ENCODE measurements around the gene ANXA8L1. TPM values are rescaled to one million over a fixed set of nuclear protein-coding genes. Genes with fewer than 3 reads are reported as not detected.
"Not testable (repeated sequence)": the region's sequence is repeated elsewhere in the genome, so short reads cannot be mapped to it uniquely, and the experiment has no call there.

ANXA8L1 gene
- polyA plus RNA-seq, 3 donors = 0.31 to 2.7 (median 1.5) TPM

GRCh38 chr10:46398212-46398886 is 22.8 kb downstream of the ANXA8L1 start:
- H3K9ac ChIP-seq (ENCODE audit: insufficient read depth, low read length, poor library complexity, severe bottlenecking); H3K4me1 ChIP-seq (ENCODE audit: control insufficient read depth in 1 of 2, insufficient read depth in 2 of 2, low read length in 2 of 2); H3K79me2 ChIP-seq (ENCODE audit: insufficient read depth, low read length); H4K20me1 ChIP-seq (ENCODE audit: insufficient read depth, low read length); H3K4me1 Mint-ChIP-seq; H3K27ac Mint-ChIP-seq; H3K36me3 Mint-ChIP-seq; H2AFZ ChIP-seq (ENCODE audit: insufficient read depth, low read depth, low read length, poor library complexity, severe bottlenecking); intact Hi-C loops (cut with micrococcal nuclease); H3K27me3 ChIP-seq (ENCODE audit: control insufficient read depth in 2 of 2, insufficient read depth in 2 of 2, low read length in 2 of 2); H3K27ac ChIP-seq (ENCODE audit: low read depth in 1 of 2, low read length in 2 of 2); H3K9me3 ChIP-seq (replicated peaks in 1 of 2; ENCODE audit: control insufficient read depth in 1 of 2, insufficient read depth in 1 of 2, low read length in 2 of 2); H3K36me3 ChIP-seq (replicated peaks in 1 of 2; ENCODE audit: control insufficient read depth in 1 of 2, insufficient read depth in 2 of 2, low read length in 2 of 2); DNase-seq; H3K9me3 Mint-ChIP-seq; H3K4me2 ChIP-seq (replicated peaks; ENCODE audit: extremely low read depth, low read length, poor library complexity, severe bottlenecking): not testable (repeated sequence)
- H3K27me3 Mint-ChIP-seq (ENCODE audit: low read depth in 3 of 3) = peaks cover 2 to 20% (median 12%) of the 10 kb centered on the region in 3 donors
- TF ChIP-seq CTCF (IDR thresholded peaks at IDR 0.05) = peak; percentile 19
- peak overlapping the region in 1 of 2 donors; percentile 83 for H3K4me3 Mint-ChIP-seq
- peak overlapping the region in 1 of 3 experiments; percentile 39 for H3K4me3 ChIP-seq (replicated peaks in 1 of 3; ENCODE audit: low read depth in 2 of 3, low read length in 3 of 3)
- no CpG with 5 or more reads among the region's 35 CpGs for WGBS (ENCODE audit: insufficient coverage)

- H2AFZ ChIP-seq (ENCODE audit: insufficient read depth, low read depth, low read length, poor library complexity, severe bottlenecking); H3K79me2 ChIP-seq (ENCODE audit: insufficient read depth, low read length); H3K4me3 ChIP-seq (replicated peaks in 1 of 3; ENCODE audit: low read depth in 2 of 3, low read length in 3 of 3); H3K4me1 Mint-ChIP-seq; H3K9me3 ChIP-seq (replicated peaks in 1 of 2; ENCODE audit: control insufficient read depth in 1 of 2, insufficient read depth in 1 of 2, low read length in 2 of 2); H3K36me3 ChIP-seq (replicated peaks in 1 of 2; ENCODE audit: control insufficient read depth in 1 of 2, insufficient read depth in 2 of 2, low read length in 2 of 2); H3K9ac ChIP-seq (ENCODE audit: insufficient read depth, low read length, poor library complexity, severe bottlenecking); H3K27ac Mint-ChIP-seq; H3K36me3 Mint-ChIP-seq; DNase-seq; H4K20me1 ChIP-seq (ENCODE audit: insufficient read depth, low read length); intact Hi-C loops (cut with micrococcal nuclease); H3K27me3 ChIP-seq (ENCODE audit: control insufficient read depth in 2 of 2, insufficient read depth in 2 of 2, low read length in 2 of 2); H3K4me1 ChIP-seq (ENCODE audit: control insufficient read depth in 1 of 2, insufficient read depth in 2 of 2, low read length in 2 of 2); H3K27me3 Mint-ChIP-seq (ENCODE audit: low read depth in 3 of 3); H3K4me3 Mint-ChIP-seq; H3K27ac ChIP-seq (ENCODE audit: low read depth in 1 of 2, low read length in 2 of 2); H3K4me2 ChIP-seq (replicated peaks; ENCODE audit: extremely low read depth, low read length, poor library complexity, severe bottlenecking); H3K9me3 Mint-ChIP-seq: not testable (repeated sequence)
- WGBS (ENCODE audit: insufficient coverage) = no CpG with 5 or more reads among the region's 3 CpGs
Measured at GRCh38 chr10:46409556-46409955, 34.0 kb downstream of the ANXA8L1 start.

GRCh38 chr10:46411123-46411522 is 35.5 kb downstream of the ANXA8L1 start:
- H3K9me3 ChIP-seq (replicated peaks in 1 of 2; ENCODE audit: control insufficient read depth in 1 of 2, insufficient read depth in 1 of 2, low read length in 2 of 2); H4K20me1 ChIP-seq (ENCODE audit: insufficient read depth, low read length); DNase-seq; H3K27me3 ChIP-seq (ENCODE audit: control insufficient read depth in 2 of 2, insufficient read depth in 2 of 2, low read length in 2 of 2); H3K9me3 Mint-ChIP-seq; H3K36me3 ChIP-seq (replicated peaks in 1 of 2; ENCODE audit: control insufficient read depth in 1 of 2, insufficient read depth in 2 of 2, low read length in 2 of 2); H3K27me3 Mint-ChIP-seq (ENCODE audit: low read depth in 3 of 3); H3K4me3 Mint-ChIP-seq; H3K4me2 ChIP-seq (replicated peaks; ENCODE audit: extremely low read depth, low read length, poor library complexity, severe bottlenecking); H3K27ac ChIP-seq (ENCODE audit: low read depth in 1 of 2, low read length in 2 of 2); H3K4me1 ChIP-seq (ENCODE audit: control insufficient read depth in 1 of 2, insufficient read depth in 2 of 2, low read length in 2 of 2); H3K27ac Mint-ChIP-seq; H3K36me3 Mint-ChIP-seq; intact Hi-C loops (cut with micrococcal nuclease); H3K9ac ChIP-seq (ENCODE audit: insufficient read depth, low read length, poor library complexity, severe bottlenecking); H3K79me2 ChIP-seq (ENCODE audit: insufficient read depth, low read length); H3K4me3 ChIP-seq (replicated peaks in 1 of 3; ENCODE audit: low read depth in 2 of 3, low read length in 3 of 3); H3K4me1 Mint-ChIP-seq; H2AFZ ChIP-seq (ENCODE audit: insufficient read depth, low read depth, low read length, poor library complexity, severe bottlenecking): not testable (repeated sequence)

GRCh38 chr10:46412665-46413064 is 37.1 kb downstream of the ANXA8L1 start:
- H3K9me3 Mint-ChIP-seq; intact Hi-C loops (cut with micrococcal nuclease); H3K27me3 ChIP-seq (ENCODE audit: control insufficient read depth in 2 of 2, insufficient read depth in 2 of 2, low read length in 2 of 2); H4K20me1 ChIP-seq (ENCODE audit: insufficient read depth, low read length); H3K9me3 ChIP-seq (replicated peaks in 1 of 2; ENCODE audit: control insufficient read depth in 1 of 2, insufficient read depth in 1 of 2, low read length in 2 of 2); H3K4me3 ChIP-seq (replicated peaks in 1 of 3; ENCODE audit: low read depth in 2 of 3, low read length in 3 of 3); H3K4me2 ChIP-seq (replicated peaks; ENCODE audit: extremely low read depth, low read length, poor library complexity, severe bottlenecking); H2AFZ ChIP-seq (ENCODE audit: insufficient read depth, low read depth, low read length, poor library complexity, severe bottlenecking); H3K79me2 ChIP-seq (ENCODE audit: insufficient read depth, low read length); H3K36me3 Mint-ChIP-seq; H3K27me3 Mint-ChIP-seq (ENCODE audit: low read depth in 3 of 3); H3K27ac Mint-ChIP-seq; H3K4me3 Mint-ChIP-seq; DNase-seq; H3K36me3 ChIP-seq (replicated peaks in 1 of 2; ENCODE audit: control insufficient read depth in 1 of 2, insufficient read depth in 2 of 2, low read length in 2 of 2); H3K9ac ChIP-seq (ENCODE audit: insufficient read depth, low read length, poor library complexity, severe bottlenecking); H3K4me1 Mint-ChIP-seq; H3K4me1 ChIP-seq (ENCODE audit: control insufficient read depth in 1 of 2, insufficient read depth in 2 of 2, low read length in 2 of 2); H3K27ac ChIP-seq (ENCODE audit: low read depth in 1 of 2, low read length in 2 of 2): not testable (repeated sequence)
- WGBS (ENCODE audit: insufficient coverage) = no CpG with 5 or more reads among the region's 5 CpGs
